PC-9 (cell line): ENCODE results near the gene TTLL5. TPM values are rescaled to one million over a fixed set of nuclear protein-coding genes. Genes with fewer than 3 reads are reported as not detected.

ENCODE experiments used
- BruUV-seq: library from RNA; stranded (reverse); fragments of 400-500 nt; replicated peaks from 2 replicates; lab custom pipeline; 2021; lab: Mats Ljungman, UMichigan
- CTCF ChIA-PET: fragments of 300-600 bp; sonication (Branson Sonifier 250); formaldehyde crosslinking; loops from one replicate; lab custom pipeline; 2022; ENCODE audit warnings: antibody characterized with exemption; lab: Charles Lee
- POLR2A ChIA-PET: fragments of 300-600 bp; sonication (Branson Sonifier 250); formaldehyde crosslinking; loops from one replicate; lab custom pipeline; 2022; ENCODE audit warnings: antibody characterized with exemption; ENCODE audit not compliant: unreplicated experiment; lab: Charles Lee
- DNase-seq, 2 experiments: peaks; one replicate each; pipeline versions ENCODE4 v3.0.0 to v3.0.0-alpha.2; 2015 to 2022; ENCODE audit warnings: mixed read lengths in 1 of 2
- H2AFZ ChIP-seq: fragments of 200-600 bp; sonication (generic); 2 replicates; pipeline ENCODE4 v1.8.1; 2017; ENCODE audit warnings: antibody characterized with exemption
- H3F3A ChIP-seq: fragments of 200-600 bp; sonication (generic); 2 replicates; pipeline ENCODE4 v1.8.1; 2017; ENCODE audit warnings: antibody characterized with exemption, mild to moderate bottlenecking, low read depth; ENCODE audit not compliant: insufficient read depth
- H3K27ac ChIP-seq: fragments of 200-600 bp; sonication (generic); 2 replicates; pipeline ENCODE4 v1.6.1; 2016; ENCODE audit warnings: mixed run types
- H3K27me3 ChIP-seq: fragments of 200-600 bp; sonication (generic); 2 replicates; pipeline ENCODE4 v1.6.1; 2016; ENCODE audit warnings: low read depth, mixed run types; ENCODE audit not compliant: insufficient read depth
- H3K36me3 ChIP-seq: fragments of 200-600 bp; sonication (generic); 2 replicates; pipeline ENCODE4 v1.6.1; 2016; ENCODE audit warnings: low read depth, mixed run types
- H3K4me1 ChIP-seq: fragments of 200-600 bp; sonication (generic); replicated peaks from 2 replicates; pipeline ENCODE4 v1.6.1; 2016; ENCODE audit warnings: mixed run types; ENCODE audit not compliant: insufficient read depth
- H3K4me2 ChIP-seq: fragments of 200-600 bp; sonication (generic); 2 replicates; pipeline ENCODE4 v1.6.1; 2017; ENCODE audit warnings: mixed run types
- H3K4me3 ChIP-seq: fragments of 200-600 bp; sonication (generic); 2 replicates; pipeline ENCODE4 v1.6.1; 2016; ENCODE audit warnings: mixed run types
- H3K79me2 ChIP-seq: fragments of 200-600 bp; sonication (generic); 2 replicates; pipeline ENCODE4 v1.6.1; 2017; ENCODE audit warnings: low read depth, mixed run types
- H3K9me2 ChIP-seq: fragments of 200-600 bp; sonication (generic); 2 replicates; pipeline ENCODE4 v1.8.1; 2017; ENCODE audit warnings: mild to moderate bottlenecking; ENCODE audit not compliant: insufficient read depth
- H3K9me3 ChIP-seq: fragments of 200-600 bp; sonication (generic); 2 replicates; pipeline ENCODE4 v1.8.1; 2016; ENCODE audit warnings: low read depth; ENCODE audit not compliant: insufficient read depth
- H4K20me1 ChIP-seq: fragments of 200-600 bp; sonication (generic); 2 replicates; pipeline ENCODE4 v1.8.1; 2017; ENCODE audit not compliant: insufficient read depth
- CTCF ChIP-seq: fragments of 200-600 bp; sonication (generic); conservative IDR thresholded peaks from 2 replicates; pipeline ENCODE4 v1.6.1; 2017; ENCODE audit warnings: mixed run types, antibody characterized with exemption, mild to moderate bottlenecking, moderate library complexity
- EZH2 ChIP-seq: fragments of 200-600 bp; sonication (generic); IDR thresholded peaks from 2 replicates; pipeline ENCODE4 v1.8.0; 2017; ENCODE audit warnings: antibody characterized with exemption, low read depth
- intact Hi-C: fragments of 100-400 bp; cut with micrococcal nuclease; formaldehyde crosslinking; loops from one replicate; pipeline ENCODE4 v1.10.0; 2022; ENCODE audit not compliant: unreplicated experiment
- total RNA-seq: library from RNA; stranded (reverse); gene quantifications from 2 replicates; pipeline ENCODE4 v1.2.3, GENCODE V29; 2021

TTLL5 gene
- total RNA-seq, 1 experiment from 2014 or later = 75.3 TPM

- ChIA-PET POLR2A (interaction anchor here (0.6 to 0.7 kb wide), 3 partner anchors 272 to 446 kb away, joined by 5 to 10 read pairs (median 9); no protein-coding TSS in a partner anchor), CTCF (interaction anchor here (0.6 to 3.3 kb wide), 16 partner anchors 70 to 510 kb away, joined by 3 to 82 read pairs (median 6); partner anchors contain the start of gene FLVCR2)
- Histone ChIP-seq H3K36me3 (no peaks in the 10 kb centered on the region), H3K9me3 (no peaks in the 10 kb centered on the region), H3K79me2 (peaks cover 9% of the 10 kb centered on the region), H3K4me1 (peaks cover 37% of the 10 kb centered on the region), H3K27me3 (no peaks in the 10 kb centered on the region), H4K20me1 (no peaks in the 10 kb centered on the region; the same call in 1 of the 2 replicates), H3K27ac (no peak within 1 kb of the TSS), H3K4me2 (peak within 1 kb of the TSS; percentile 87), H3K9me2 (no peaks in the 10 kb centered on the region), H2AFZ (peak within 1 kb of the TSS; percentile 94), H3F3A (peaks cover 12% of the 10 kb centered on the region), H3K4me3 (peak within 1 kb of the TSS; percentile 85)
- TF ChIP-seq CTCF (no peak), EZH2 (no peak)
- BruUV-seq = TSS peak; percentile 77
- intact Hi-C loops = loop anchor here (1.0 to 5.0 kb wide), 7 partner anchors 75 to 674 kb away; partner anchors contain the start of genes ERG28 and TTLL5
- DNase-seq = peak; percentile 72 to 77
Measured at GRCh38 chr14:75981426-75982265, 320.6 kb downstream of the TTLL5 start, which contains the start of gene TGFB3. TGFB3 (minus strand) TSS chr14:75981995; CDS start chr14:75980893, 1,102 bp downstream.

- peaks cover 37% of the 10 kb centered on the region for H3K4me1 ChIP-seq
- peaks cover 16% of the 10 kb centered on the region for H3K79me2 ChIP-seq
- DNase-seq = peak; percentile 71 to 96
- no peaks in the 10 kb centered on the region for H3K9me2 ChIP-seq
- peaks cover 5% of the 10 kb centered on the region for H3F3A ChIP-seq
- H3K27ac ChIP-seq = no peak overlapping the region
- peak overlapping the region; percentile 87 for H3K4me2 ChIP-seq
- no TSS peak for BruUV-seq
- no peaks in the 10 kb centered on the region; the same call in 1 of the 2 replicates for H4K20me1 ChIP-seq
- TF ChIP-seq CTCF = peak; percentile 79
- no peak for TF ChIP-seq EZH2
- ChIA-PET POLR2A (interaction anchor here (0.5 to 0.7 kb wide), 8 partner anchors 12 to 677 kb away, joined by 3 to 22 read pairs (median 8); partner anchors contain the start of gene FLVCR2), CTCF (interaction anchor here (0.6 to 3.2 kb wide), 43 partner anchors 9 to 1704 kb away, joined by 3 to 82 read pairs (median 5); partner anchors contain the start of genes ERG28, FLVCR2 and TTLL5)
- H3K36me3 ChIP-seq = no peaks in the 10 kb centered on the region
- H3K27me3 ChIP-seq = no peaks in the 10 kb centered on the region
- no peaks in the 10 kb centered on the region for H3K9me3 ChIP-seq
- intact Hi-C loops = loop anchor here (1.0 to 5.0 kb wide), 7 partner anchors 76 to 675 kb away; partner anchors contain the start of genes ERG28 and TTLL5
- H2AFZ ChIP-seq = peak overlapping the region; percentile 94
- H3K4me3 ChIP-seq = peak overlapping the region; percentile 85
Measured at GRCh38 chr14:75982266-75983018, 321.4 kb downstream of the TTLL5 start.
